ENCODE results near the gene COLEC12.

- no peak for TF ChIP-seq CTCF (conservative IDR thresholded peaks at IDR 0.05)
- TF ChIP-seq EZH2 (IDR thresholded peaks at IDR 0.05; ENCODE audit: low read depth) = no peak
Measured at GRCh38 chr18:498931-499775, 1.3 kb downstream of the COLEC12 start.
